OCI-M2 (cell line): Measurements from ENCODE around the gene TRNP1.

Experiments used
- DNase-seq: peaks from one replicate; lab custom pipeline; 2025; ENCODE audit not compliant: unreplicated experiment; lab: John Stamatoyannopoulos, UW

TRNP1 gene

GRCh38 chr1:27000817-27001460 is 7.4 kb downstream of the TRNP1 start:
- no peak for DNase-seq

GRCh38 chr1:27001570-27002360 is 8.3 kb downstream of the TRNP1 start:
- DNase-seq, result no peak

- no peak for DNase-seq
These were observed 10.4 kb downstream of the TRNP1 start for GRCh38 chr1:27003745-27004470.

GRCh38 chr1:27004471-27005165 is 11.1 kb downstream of the TRNP1 start:
- no peak for DNase-seq

- DNase-seq, result no peak
These were observed 11.7 kb downstream of the TRNP1 start for GRCh38 chr1:27005166-27005530.

GRCh38 chr1:27005648-27006496 is 12.4 kb downstream of the TRNP1 start:
- no peak for DNase-seq

- DNase-seq, result no peak
These were observed 13.2 kb downstream of the TRNP1 start for GRCh38 chr1:27006683-27007082.

GRCh38 chr1:27007909-27008582 is 14.6 kb downstream of the TRNP1 start:
- no peak for DNase-seq

- no peak for DNase-seq
These were observed 16.2 kb downstream of the TRNP1 start for GRCh38 chr1:27009601-27010197.

GRCh38 chr1:27010226-27010994 is 16.9 kb downstream of the TRNP1 start:
- no peak for DNase-seq

GRCh38 chr1:27011058-27011764 is 17.7 kb downstream of the TRNP1 start:
- no peak for DNase-seq

GRCh38 chr1:27011976-27012563 is 18.6 kb downstream of the TRNP1 start:
- DNase-seq, result no peak

- DNase-seq, result no peak
These were observed 21.8 kb downstream of the TRNP1 start for GRCh38 chr1:27015260-27015659.

GRCh38 chr1:27016376-27016775 is 22.9 kb downstream of the TRNP1 start:
- DNase-seq, result no peak

- DNase-seq, result no peak
These were observed 23.7 kb downstream of the TRNP1 start for GRCh38 chr1:27017207-27017606.

- DNase-seq, result no peak
These were observed 24.8 kb downstream of the TRNP1 start for GRCh38 chr1:27018316-27018715.

- no peak for DNase-seq
These were observed 28.0 kb downstream of the TRNP1 start for GRCh38 chr1:27021354-27022031.
